GM19452 (cell line): ENCODE data around the gene NAV2.

Experiments
- ATAC-seq: cut with Tn5 transposase; IDR thresholded peaks from one replicate; pipeline ENCODE4 v1.9.1; 2021; ENCODE audit not compliant: unreplicated experiment

Gene NAV2

DNA sequence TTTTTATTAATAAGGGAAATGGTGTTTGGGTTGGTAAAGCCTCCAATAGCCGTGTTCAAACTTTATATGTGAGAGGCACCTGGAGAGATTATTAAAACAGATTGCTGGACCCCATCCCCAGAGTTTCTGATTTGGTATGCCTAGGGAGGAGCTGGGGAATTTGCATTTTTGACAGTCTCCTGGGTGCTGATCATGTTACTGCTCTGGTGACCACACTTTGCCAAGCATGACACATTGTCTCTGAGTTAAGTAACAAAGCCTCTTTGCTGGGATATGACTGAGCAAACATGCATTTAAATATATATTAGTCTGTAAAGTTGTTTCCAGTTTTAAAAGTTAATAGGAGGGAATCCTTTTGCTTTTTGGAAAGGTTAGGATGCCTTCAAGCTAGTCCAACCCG lies 140.4 kb downstream of the NAV2 start:
- ATAC-seq = no peak

DNA sequence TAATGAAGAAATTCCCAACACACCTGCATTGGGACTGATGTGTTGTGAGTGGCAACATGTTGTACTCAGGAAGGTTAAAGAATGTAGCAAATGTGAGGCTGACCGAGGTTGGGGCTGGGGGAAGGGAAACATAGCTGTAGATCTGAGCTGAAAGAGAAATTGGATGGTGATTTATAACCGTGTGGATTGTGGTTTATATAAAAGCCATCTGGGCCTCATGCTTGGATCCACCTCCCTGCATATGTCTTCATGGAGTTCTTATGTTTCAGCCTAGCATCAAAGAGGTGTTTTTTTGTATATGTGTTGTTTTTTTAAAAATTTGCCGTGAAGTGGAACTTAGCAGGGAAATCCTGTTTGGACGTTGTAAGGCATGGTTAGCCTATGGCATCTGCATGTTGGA lies 141.3 kb downstream of the NAV2 start:
- ATAC-seq = no peak

DNA sequence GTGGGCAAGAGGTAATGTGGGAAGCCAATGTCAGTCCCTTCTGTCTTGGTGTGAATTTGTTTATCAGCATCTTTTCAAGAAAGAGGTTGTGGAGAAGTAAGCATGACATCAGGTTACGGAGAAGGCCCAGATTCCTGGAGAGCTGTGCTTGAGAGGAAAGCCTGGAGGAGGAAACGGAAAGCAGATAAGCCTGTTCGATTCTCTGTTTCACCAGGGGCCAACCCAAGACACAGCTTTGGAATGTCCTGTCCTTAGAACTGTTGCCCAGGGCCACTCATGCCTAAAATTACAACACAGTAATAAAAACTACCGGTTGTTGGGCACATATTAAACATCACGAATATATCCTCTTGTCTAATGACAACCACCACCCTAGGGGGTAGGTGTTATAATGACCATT lies 148.5 kb downstream of the NAV2 start:
- ATAC-seq = no peak

DNA sequence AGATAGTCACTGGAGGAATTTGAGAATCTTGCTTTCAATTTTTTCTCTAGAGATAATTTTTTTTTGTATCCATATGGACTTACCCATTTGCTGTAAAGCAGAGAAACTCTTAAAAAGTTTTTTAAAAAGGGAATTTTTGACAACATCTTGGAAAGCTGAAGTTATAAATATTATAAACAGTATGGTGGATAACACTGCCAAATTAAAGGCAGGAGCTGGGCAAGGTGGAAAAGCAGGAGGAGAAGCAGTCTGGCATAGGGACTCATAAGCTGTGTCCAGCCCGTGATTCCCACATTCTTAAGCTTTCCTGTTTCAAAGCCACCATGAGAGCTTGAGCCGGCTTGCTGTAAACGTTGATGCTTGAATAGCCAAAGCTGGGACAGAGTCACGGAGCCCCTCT lies 149.5 kb downstream of the NAV2 start:
- ATAC-seq = no peak

DNA sequence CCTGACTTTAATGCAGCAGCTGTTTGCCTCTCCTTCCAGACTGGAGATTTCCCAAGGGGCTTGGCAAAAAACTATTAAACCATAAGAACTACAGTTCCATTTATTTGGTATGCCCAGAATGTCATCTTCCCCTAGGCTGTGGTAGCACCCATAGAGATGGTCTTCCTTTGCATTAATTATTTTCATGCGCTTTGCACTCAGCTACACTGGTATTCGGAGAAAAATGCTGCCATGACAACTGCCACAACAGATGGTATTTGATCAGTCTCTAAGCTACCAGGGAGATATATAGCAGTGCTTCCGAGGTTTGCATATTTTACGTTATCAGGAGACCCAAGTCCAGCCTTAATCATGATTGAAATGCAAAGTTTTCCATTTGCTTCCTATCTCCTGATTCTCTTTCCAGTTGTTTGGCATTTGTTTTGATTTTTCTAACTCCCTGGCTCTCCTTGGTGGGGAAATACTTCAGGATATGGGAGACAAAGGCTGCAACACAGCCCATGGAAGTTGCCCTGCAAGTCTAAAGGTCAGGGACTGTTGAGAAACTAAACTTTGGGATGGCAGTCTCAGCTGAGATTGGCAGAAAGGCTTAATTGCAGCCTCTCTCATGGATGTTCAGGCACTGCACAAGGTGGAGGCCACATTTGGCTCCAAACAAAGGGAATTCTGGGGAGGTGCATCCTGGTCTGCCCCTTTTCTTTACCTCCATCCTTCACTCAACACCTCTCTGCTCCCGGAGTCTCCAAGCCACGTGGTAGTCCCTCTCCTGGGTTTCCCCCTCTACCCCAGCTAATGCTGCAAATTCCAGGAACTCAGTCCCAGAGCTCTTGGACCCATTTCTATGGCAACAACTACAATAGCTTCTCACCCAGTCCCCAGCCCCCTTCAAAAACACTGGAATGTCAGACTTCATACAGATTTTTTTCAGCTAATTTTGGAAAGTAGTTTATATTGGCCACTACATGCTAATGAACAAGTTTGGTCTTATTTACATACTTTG lies 151.8 kb downstream of the NAV2 start:
- ATAC-seq = no peak

DNA sequence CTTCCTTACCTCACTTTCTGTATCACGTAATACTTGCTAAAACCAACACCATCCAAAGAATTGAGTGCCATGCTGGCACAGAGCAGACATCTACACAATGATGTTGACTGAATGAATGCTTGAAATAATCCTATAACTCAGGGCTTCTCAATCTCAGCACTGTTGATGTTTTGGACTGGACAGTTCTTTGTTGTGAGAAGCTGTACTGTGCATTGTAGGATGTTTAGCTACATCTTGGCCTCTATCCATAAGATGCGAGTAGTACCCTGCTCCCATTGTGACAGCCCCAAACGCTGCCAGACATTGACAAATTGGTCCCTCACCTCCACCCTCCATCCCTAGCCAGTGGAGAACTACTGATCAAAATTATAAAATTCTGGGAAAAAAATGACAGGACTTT lies 153.4 kb downstream of the NAV2 start:
- ATAC-seq = no peak

DNA sequence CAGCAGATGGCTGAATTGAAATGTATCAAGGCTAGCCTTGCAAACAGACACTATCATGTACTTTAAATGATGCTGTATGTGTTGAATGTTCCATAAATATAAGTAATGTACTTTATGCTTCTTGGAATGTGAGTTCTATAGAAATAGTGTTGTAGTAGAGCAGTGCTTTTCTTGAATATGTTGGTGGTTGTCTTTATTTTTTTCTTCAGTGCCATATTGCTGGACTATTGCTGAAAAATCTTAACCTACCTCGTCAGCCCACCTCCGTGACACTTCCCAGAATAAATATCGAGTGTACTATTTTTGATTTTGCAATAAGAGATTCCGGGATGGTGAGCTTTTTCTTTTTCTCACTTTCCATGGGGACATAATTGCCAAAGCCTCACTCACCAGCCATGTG lies 153.9 kb downstream of the NAV2 start:
- ATAC-seq = no peak

DNA sequence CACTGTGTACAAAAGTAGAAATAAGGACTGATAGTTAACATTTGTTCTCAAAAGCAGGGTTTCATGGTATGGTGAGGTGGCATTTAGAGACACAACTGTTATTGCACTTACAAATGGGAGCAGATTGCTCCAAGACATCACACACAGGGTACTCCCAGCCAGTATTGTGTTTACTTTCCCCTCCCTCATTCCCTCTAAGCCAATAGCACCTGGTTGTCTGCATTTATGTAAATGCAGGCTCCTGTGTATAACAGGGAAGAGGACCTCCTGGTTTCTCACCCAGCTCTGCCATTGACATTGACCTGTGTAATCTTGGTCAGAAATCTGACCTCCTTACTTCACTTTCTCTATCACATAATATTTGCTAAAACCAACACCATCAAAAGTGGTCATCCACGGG lies 154.4 kb downstream of the NAV2 start:
- no peak for ATAC-seq

DNA sequence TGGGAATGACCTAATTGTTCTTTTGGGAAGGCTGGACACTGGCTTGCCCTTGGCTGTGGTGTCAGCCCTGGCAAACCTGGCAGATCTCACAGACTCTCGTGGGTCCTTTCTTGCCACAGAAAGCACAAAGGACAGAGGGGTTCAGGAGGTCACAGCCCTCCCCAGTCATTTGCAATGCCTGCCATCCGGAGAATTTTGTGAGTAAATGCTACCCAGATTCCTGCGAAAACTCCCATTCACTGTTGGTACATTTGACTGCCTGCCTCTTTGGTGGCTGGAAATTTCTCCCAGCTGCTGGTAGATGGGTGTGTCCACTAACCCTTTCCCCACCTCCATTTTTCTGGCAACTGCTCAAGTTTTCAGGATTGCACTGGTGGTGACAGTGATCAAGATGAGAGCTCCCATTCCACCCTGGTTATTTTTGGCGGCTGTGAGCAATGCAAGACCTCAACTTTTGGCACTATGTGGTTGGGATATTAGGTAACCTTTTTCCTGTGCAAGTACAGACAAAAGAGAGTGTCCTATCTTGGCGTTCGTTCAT lies 155.7 kb downstream of the NAV2 start:
- no peak for ATAC-seq

DNA sequence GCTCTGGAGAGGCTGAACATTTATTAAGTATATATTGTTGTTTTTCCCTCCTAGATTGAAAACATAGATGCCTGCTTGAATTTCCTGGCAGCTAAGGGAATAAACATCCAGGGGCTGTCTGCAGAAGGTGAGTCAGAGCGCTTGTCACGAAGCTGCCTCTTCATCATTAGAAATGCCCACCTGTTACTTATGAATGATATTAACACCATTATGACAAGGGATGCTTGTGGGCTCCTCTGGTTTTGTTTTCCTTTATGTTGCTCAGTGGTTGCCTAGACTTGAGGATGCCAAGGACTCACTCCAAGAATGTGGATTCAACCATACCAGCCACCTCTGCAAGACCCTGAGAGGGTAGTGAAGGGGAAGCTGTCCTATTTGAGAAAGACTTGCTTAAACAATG lies 156.2 kb downstream of the NAV2 start:
- no peak for ATAC-seq

DNA sequence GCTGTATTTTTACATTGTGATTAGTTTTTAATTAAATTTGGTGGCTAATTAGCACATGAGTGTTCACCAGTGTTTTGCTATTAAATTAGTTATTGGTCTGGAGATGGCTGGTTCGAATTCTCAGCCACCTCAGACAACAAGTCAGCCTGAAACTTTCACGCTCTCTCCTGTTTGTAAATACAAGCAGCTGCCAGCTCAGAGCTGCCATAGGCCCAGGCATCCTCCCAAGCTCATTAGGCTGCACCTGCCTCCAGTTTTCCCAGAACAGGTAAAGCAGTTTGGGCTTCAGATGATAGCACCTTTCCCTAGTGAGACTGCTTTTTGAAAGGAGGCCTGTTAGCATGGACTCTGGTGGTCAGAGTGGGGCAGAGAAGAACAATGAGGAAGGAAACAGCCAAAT lies 156.8 kb downstream of the NAV2 start:
- ATAC-seq = no peak

DNA sequence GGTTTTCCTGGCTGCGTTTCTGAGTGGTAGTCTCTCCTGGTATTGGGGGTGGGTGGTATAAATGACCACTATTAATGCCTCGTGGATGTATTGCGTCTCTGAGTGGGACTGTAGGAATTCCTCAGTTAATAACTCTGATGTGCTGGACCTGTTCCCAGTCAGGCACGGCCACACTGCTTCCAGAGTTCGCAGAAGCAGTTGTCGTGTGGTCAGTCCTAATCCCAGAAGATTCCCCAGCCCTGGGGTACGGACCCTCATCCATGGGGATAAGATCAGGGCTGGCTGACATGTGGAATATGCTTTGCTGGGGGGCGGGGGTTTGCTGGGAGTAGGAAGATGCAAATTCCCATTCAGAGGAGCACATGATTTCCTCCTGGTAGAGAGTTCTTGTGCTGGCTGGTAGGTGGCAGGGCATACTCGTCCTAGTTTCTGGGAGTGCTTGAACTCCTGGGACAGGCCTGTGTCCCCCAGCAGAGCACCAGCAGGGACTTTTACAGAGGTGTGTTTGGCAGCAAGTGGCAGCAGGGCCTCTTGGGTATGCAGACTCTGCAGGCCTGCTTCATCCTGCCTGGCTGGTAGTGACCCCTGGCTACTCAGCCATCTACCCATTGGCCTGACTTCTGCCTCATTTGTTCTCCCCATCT lies 157.4 kb downstream of the NAV2 start:
- no peak for ATAC-seq

DNA sequence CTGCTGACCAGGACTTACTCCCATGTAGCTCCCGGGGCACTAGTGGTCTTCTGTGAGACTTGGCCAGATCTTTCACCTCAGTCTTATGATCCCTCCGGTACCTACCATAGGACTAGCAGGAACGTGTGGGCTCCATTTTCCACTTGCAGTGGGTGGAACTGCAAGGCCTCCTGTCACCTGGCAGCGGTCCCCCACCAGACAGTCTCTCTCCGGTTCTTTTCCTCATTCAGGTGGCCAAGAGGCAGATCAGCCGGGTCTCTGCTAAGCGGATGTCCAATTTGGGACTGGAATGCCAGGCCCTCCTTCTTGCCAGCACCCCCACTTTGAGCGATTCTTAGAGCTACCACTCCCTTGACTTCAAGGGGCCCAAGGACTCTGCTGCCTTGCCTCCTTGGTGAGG lies 158.9 kb downstream of the NAV2 start:
- no peak for ATAC-seq

DNA sequence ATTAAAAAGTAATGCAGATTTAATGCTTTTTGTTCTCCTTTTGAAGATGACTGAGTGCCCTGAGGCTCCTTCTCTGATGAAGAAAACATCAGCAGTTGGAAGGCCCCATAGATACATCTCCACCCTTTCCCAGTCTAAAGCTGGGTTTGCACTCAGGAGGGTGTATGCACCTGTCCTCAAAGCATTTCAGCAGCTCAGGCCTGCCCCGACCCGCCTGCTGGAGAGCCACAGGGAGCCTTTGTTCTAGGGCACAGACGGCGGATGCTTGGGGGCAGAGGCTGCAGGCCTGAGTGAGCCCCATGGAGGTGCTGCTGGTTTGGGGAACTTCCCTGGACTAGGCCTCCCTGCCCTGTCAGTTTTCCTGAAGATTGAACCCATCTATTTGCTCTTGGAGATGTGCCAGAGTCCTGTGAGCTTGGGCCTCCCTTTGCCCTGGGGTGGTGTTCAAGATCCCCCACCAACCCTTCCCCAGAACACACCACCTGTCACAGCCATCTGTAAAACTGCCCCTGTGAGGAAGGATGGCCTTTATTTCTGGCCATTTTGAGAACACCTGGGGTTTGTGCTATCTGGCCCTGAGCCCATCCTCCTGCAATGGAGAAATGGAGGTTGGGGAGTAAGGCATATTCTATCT lies 160.0 kb downstream of the NAV2 start:
- ATAC-seq = no peak

DNA sequence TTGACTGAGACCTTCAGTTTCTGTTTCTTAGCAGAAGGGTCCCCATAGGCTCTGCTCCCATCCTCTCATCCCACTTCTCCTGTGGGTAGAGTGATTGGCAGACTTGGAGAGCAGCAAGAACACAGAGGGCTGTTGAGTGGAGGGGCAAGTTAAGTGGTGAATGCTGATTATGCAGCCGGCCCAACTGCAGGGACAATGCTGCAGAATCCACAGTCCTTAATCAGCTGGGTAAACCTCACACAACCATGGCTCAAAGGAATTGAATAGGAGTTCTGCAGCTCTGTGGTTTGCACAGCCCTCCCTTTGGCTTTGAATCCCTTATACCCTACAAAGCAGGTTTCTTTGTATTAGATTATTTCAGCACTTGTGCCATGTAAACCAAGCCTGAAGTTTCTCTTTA lies 161.1 kb downstream of the NAV2 start:
- ATAC-seq = no peak

DNA sequence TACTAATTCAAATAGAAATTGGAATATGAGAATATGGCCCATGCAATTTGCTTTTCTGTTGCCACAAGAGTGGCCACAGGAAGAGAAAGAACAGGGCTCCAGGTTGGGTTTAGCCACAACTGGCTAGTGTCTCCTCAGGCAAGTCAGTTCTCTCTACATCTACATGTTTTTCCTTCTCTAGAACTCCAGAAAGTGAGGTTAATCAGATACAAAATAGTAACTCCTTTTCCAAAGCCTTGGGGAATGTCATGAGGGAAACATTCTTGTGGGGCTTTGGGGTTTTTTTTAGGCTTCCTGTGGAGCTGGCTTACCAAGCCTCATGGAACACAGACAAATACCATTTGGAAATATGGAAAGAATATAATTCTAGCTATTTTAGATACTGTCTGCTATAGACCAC lies 161.6 kb downstream of the NAV2 start:
- no peak for ATAC-seq

DNA sequence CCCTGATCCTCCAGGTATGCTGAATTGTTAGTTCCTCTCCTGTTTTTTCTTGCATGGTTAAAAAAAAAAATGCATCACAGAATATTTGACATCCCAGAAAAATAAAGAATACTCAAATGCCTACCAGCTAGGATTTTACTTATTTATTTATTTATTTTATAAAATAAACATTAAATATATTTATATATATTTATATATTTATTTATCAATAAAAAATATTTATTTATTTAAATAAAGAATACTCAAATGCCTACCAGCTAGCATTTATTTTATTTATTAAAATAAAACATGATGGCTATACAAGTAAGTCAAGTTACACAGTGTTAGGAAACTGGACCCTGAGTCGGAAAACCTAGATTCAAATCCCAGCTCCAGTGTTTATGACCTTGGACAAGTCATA lies 164.1 kb downstream of the NAV2 start:
- ATAC-seq = no peak

DNA sequence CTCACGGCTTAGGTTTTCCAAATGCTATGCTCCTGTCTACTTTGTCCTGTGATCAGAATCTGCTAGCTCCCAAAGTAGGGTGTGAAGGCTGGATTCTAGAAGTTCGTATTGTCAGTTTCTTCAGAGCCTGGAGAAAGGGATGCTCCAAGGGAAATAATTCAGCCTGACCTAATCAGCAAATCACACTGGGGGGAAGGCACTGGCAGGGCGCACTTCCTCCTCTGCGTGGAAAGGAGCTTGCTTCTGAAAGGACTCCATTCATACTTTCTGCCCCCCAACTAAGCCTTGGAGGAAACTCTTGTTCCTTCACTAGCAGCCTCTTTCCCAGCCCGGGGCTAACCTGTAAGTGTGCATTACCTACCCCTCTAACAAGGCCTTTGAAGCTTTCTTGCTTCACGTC lies 165.9 kb downstream of the NAV2 start:
- ATAC-seq = no peak

DNA sequence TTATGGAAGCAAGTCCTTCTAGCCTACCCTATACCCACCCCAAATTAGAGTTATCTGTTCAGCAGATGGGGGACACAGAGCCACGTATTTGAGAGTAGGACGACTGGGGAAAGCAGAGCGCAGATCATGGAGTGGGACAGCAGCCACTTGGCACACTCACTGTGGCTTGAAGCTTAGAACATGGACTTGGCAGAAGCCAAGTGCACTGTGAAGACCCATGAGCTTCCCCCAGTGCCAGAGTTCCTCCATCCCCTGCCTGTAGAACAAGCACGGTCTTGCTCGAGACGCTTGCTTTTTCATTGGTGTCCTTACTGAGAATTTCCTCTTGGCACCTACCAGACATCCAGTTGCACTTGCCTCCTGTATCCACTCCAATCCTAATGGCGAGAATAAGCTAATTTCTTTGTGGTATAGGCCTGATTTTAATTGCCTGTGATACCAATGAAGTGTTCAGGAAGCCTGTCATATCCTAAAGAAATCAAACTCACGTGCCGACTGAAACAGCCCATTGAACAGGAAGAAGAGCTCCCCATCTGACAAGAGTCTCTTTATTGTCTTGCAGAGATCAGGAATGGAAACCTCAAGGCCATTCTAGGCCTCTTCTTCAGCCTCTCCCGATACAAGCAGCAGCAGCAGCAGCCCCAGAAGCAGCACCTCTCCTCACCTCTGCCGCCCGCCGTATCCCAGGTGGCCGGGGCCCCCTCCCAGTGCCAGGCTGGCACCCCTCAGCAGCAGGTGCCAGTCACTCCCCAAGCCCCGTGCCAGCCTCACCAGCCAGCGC lies 166.9 kb downstream of the NAV2 start:
- ATAC-seq = no peak

DNA sequence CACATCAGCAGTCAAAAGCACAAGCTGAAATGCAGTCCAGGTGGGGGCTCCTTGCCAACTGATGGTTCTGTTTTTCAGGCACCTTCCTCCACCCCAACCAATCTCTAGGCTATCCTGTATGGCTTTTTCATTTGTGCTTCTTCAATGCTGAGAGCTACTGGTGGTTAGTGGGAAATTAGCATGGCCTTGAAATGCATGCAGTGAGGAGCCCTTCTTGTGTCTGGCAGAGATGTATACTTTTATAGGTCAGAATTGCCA lies 167.4 kb downstream of the NAV2 start:
- ATAC-seq = no peak

DNA sequence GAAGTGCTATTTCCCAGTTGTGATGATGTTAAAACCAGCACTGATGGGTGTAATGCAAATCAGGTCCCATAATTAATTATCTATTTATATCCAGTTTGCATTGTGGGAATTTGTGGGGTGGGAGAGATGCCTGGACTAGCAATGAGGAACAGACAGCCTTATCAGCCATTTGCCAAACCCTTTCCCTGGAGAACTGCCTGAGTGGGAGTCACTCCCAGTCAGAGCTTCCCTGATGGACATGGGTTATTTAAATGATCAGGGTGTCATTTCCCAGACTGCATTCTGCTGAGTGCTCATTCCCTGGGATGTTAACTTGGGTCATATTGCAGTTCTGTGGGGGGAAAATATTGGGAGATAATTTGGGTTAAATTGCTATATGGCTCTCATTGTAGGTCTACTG lies 168.5 kb downstream of the NAV2 start:
- no peak for ATAC-seq
